GM12872 (cell line): ENCODE results near the gene SF3A2.

Experiments used
- TF ChIP-seq, protein P1 (sequence below): IDR thresholded peaks from 3 replicates; pipeline ENCODE4 v1.5.1; 2011; ENCODE audit warnings: low read depth, mild to moderate bottlenecking, low read length, moderate library complexity; ENCODE audit not compliant: insufficient read depth

Gene SF3A2

DNA sequence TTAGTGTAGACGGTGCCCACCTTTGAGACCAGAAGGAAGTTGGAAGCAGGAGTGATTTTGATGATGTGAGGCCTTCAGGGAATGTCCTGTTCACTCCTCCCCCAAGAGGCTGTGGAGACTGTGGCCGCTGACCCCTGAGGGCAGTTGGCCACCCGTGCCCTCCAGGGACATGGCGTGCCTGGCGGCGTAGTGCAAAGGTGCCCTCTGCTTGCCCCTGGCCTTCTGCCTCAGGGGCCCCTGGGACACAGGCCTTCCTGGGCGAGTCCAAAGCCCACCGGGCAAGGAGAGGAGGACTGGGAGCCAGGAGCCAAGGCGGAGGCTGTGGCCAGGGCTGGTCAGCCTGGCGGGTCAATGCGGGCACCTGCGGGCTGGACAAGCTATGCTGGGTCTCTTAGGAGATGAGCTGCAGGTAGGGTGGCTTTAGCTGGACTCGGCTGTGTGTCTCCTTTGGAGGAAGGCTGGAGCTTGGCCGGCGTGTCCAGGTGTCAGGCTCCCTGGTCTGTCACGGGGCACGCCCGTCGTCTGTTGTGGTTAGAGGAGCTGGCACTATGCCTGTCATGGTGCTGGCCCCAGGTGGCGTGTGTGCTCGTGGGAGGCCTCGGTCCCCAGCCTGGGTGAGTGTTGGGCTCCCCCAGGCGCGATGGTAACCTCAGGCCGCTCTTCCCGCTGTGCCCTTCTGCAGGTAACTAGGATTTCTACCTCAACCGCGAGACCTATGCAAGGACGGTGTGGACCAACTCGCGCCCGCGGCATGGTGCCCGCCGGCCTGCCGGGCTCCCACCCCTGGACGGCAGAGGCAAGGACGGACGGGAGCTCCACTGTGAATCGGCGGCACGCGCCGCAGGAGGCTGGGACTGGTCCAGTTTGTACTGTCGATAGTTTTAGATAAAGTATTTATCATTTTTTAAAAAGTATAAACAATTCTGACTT lies 7.3 kb upstream of the SF3A2 start:
- TF ChIP-seq, protein P1, sequence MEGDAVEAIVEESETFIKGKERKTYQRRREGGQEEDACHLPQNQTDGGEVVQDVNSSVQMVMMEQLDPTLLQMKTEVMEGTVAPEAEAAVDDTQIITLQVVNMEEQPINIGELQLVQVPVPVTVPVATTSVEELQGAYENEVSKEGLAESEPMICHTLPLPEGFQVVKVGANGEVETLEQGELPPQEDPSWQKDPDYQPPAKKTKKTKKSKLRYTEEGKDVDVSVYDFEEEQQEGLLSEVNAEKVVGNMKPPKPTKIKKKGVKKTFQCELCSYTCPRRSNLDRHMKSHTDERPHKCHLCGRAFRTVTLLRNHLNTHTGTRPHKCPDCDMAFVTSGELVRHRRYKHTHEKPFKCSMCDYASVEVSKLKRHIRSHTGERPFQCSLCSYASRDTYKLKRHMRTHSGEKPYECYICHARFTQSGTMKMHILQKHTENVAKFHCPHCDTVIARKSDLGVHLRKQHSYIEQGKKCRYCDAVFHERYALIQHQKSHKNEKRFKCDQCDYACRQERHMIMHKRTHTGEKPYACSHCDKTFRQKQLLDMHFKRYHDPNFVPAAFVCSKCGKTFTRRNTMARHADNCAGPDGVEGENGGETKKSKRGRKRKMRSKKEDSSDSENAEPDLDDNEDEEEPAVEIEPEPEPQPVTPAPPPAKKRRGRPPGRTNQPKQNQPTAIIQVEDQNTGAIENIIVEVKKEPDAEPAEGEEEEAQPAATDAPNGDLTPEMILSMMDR: no peak

- TF ChIP-seq, protein P1: no peak
Measured at GRCh38 chr19:2230033-2230531, 6.5 kb upstream of the SF3A2 start.

DNA sequence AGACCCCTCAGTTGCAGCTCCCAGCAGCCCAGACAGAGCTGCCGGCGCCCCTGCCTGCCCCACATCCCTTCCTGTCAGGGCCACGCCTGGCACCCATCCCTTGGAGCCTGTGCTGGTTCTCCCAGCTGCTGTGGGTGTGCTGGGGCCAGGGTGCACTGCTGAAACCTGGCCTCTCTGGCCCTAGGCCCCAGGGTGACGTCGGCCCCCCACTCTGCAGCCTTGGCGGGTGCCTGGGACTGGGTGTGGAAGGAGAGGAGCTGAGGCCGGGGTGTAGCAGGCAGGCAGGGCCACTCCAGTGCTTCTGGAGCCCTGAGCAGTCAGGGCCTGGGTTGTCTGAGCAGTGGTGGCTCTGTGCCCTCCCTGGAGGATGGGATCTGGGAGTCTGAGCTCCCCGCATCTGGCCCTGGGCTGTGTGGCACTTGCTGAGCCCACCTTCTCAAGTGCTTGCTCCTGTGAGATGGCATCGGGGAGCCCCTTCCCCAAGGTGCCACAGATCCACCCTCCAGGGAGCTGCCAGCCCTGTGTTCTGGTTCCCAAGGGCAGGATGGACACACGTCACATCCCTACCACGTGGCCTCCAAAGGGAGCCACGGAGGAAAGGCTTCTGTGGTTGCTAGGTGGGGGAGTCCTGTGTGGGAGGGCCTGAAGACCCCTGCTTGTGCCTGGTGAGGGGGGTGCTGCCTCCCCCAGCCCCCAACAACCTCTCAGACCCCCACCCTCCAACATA lies 5.7 kb upstream of the SF3A2 start:
- TF ChIP-seq, protein P1: no peak

GRCh38 chr19:2231621-2232221 lies 4.9 kb upstream of the SF3A2 start:
- TF ChIP-seq, protein P1: no peak

DNA sequence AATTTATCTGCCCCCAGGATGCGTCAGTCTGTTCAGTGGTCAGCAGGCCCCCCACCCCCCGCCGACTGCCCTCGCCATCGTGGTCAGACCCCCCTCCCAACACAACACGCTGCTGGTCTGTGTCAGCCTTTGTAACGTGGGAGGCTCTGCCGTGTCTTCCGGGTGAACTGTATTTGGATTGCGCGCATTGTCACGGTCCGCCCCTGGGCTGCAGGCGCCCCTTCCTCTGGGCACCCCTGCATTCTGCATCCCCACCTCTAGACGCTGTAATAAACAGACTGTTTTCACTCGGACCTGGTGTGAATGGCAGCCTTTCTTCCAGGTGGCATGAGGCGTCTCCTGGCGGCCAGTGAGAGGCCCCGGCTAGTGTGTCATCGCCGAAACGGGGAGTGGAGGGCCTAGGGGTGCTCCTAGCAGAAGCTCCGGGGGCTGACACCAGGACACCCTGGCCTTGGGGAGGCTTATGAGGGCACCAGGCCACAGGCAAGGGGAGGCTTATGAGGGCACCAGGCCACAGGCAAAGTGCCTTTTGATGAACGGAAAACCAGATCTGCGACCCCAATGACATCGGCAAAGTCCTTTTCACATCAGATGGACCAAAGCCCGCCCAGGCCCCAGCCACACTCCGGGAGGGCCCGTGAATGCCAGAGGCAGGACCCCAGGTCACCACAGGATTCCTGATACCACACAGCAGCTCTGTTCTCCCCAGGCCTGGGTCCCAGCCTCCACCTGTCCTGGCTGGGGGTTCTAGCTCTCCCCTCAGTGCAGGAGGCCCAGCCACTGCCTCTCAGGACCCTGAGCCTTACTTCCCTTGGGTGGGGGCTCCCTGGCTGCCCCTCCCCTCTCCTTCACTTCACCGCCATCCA lies 4.1 kb upstream of the SF3A2 start:
- TF ChIP-seq, protein P1: no peak

GRCh38 chr19:2233601-2234280 lies 2.9 kb upstream of the SF3A2 start:
- TF ChIP-seq, protein P1: no peak
